Omental fat pad (tissue), 4 donors: Measurements from ENCODE around the gene GUCA1A. TPM values are rescaled to one million over a fixed set of nuclear protein-coding genes. Genes with fewer than 3 reads are reported as not detected.

Experiments
- ATAC-seq: fragments of 150-250 bp; one replicate; pipeline ENCODE4 v1.9.1; 2016; ENCODE audit warnings: mild to moderate bottlenecking, moderate library complexity; ENCODE audit not compliant: low FRiP score
- DNase-seq: peaks from one replicate; pipeline ENCODE4 v3.0.0-alpha.2; 2019; ENCODE audit warnings: low spot score
- total RNA-seq, 4 donors: library from RNA; depleted of rRNA; stranded (reverse); fragments of >200 nt; gene quantifications; one replicate each; pipeline ENCODE4 v1.1.0, GENCODE V29; 2016
- TF ChIP-seq, protein P1 (sequence below), 3 donors: fragments of 450-650 bp; IDR thresholded peaks; one replicate each; pipeline ENCODE4 v1.5.1; 2016 to 2017; ENCODE audit warnings: antibody characterized with exemption in 3 of 3, mild to moderate bottlenecking in 3 of 3, moderate library complexity in 2 of 3

GUCA1A gene
- total RNA-seq, 4 donors from 2014 or later, result not detected

DNA sequence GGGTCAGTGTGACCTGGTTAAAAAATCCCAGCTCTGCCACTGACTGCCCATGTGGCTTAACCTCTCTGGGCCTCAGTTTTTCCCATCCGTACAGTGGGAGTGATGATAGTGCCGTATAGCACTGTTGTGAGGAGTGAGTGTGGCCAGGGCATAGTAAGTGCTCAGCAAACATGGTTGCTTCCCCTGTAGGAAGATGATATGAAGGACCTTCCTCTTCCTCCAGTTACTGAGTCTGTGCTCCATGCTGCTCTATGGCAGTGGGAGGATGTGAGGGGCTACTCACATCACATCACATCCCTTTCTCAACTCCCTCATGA, 43.8 kb upstream of the GUCA1A start:
- TF ChIP-seq, protein P1, sequence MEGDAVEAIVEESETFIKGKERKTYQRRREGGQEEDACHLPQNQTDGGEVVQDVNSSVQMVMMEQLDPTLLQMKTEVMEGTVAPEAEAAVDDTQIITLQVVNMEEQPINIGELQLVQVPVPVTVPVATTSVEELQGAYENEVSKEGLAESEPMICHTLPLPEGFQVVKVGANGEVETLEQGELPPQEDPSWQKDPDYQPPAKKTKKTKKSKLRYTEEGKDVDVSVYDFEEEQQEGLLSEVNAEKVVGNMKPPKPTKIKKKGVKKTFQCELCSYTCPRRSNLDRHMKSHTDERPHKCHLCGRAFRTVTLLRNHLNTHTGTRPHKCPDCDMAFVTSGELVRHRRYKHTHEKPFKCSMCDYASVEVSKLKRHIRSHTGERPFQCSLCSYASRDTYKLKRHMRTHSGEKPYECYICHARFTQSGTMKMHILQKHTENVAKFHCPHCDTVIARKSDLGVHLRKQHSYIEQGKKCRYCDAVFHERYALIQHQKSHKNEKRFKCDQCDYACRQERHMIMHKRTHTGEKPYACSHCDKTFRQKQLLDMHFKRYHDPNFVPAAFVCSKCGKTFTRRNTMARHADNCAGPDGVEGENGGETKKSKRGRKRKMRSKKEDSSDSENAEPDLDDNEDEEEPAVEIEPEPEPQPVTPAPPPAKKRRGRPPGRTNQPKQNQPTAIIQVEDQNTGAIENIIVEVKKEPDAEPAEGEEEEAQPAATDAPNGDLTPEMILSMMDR (IDR thresholded peaks at IDR 0.05), result no peak
- ATAC-seq, result no peak

DNA sequence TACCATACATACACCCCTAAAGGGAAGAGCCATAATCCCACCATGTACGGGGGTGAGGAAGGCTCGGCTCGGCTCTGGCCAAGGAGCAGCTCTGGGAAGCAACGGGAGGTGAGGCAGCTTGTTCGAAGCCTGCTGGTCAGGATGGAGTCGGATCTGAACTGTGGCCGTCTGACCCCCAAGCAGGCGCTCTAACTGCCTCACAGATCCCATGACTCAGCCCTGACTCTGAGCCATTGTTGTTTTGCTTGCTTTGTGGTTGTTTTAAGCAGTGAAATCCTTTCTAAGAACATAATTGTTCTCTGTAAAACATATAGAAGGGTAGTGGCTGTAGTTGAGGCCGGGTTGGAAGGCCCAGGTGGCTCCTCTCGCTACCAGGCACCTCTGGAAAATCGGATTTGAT, 41.6 kb upstream of the GUCA1A start:
- no peak for DNase-seq
- TF ChIP-seq, protein P1 (IDR thresholded peaks at IDR 0.05), result no peak
- no peak for ATAC-seq

More for the DNA sequence above, 43.8 kb upstream of the GUCA1A start:
- DNase-seq, result no peak

DNA sequence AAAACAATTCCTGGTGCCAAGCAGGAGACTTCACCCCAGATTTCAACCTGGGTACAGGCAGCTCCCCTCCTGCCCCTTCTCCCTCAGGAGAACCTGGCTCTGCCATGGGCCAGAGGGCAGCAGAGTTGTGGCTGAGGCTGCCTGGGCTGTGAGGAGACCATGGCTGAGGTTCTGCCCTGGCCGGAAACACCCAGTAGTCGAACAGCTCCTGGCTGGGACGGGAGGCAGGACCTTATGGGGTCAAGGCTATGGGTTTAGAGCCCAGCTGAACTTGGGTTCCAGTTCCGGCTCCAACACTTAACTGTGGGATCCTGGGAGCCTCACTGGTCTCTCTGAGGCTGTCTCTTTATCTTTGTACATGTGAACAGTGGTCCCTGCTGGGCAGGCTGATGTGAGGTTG, 39.2 kb upstream of the GUCA1A start:
- DNase-seq (no peak), ATAC-seq (no peak)
- TF ChIP-seq, protein P1 (IDR thresholded peaks at IDR 0.05), result no peak

DNA sequence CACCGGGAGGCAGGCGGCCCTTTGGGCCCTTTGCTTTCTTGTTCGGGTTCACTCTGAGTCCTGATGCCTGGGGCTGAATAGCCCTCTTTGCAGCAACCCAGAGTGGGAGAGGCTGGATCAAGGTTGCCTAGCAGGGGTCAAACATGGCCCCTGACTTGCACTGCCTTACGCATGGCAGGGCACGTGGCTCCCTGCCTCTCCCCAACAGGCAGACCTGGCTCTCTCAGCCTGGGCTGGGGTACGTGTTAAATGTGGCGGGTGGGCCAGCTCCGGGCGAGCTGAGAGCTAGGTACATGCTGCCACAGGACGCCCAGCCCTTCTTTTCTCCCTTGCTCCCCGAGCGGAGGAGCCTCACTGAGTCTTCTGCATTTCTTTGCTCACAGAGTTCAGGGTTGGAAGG, 38.0 kb upstream of the GUCA1A start:
- DNase-seq, result no peak
- ATAC-seq, result no peak
- TF ChIP-seq, protein P1 (IDR thresholded peaks at IDR 0.05), result no peak

DNA sequence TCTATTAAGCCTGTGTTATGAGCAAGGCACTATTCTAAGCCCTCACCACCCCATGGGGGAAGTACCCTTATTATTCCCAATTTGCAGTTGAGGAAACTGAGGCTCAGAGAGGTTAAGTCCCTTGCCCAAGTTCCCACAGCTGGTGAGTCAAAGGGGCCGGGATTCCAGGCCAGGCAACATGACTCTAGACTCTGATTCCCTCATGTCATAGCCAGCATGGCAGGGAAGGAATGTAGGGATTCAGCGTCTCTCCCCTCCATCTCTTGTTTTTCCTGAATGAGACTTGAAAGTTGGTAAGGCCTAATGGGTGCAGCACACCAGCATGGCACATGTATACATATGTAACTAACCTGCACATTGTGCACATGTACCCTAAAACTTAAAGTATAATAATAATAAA, 37.4 kb upstream of the GUCA1A start:
- TF ChIP-seq, protein P1 (IDR thresholded peaks at IDR 0.05), result no peak
- no peak for ATAC-seq
- DNase-seq, result no peak

DNA sequence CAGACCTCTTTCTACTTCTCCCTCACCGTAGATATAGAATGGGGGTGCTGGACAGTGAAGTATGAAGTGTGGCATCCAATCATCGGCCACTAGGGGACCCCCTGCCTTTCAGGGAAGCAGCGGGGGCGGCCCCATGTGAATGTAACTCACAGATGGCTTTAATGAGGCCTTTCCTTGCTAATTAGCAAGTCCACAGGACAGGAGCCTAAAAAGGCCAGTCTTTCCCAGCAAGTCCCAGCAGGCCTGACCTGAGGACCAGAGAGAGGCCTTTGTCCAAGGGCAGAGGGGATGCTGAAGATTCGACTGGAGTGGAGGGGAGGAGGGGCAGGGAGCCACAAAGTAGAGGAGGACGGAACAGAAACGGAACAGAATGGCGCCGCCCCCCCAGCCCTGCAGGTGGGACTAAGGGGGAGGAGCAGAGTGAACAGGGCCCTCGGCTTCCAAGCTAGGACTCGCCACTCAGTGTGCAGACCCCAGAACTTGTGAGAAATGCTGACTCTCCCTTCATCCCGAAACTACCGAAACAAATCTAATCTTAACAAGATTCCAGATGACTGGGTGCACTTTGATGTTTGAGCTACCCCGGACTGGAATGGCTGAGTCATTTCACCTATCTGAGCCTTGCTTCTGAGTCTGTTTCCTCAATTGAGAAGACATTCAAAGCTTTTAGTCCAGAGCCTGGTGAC, 36.5 kb upstream of the GUCA1A start:
- ATAC-seq (peak; percentile 56), DNase-seq (no peak)
- TF ChIP-seq, protein P1 (IDR thresholded peaks at IDR 0.05), result no peak

DNA sequence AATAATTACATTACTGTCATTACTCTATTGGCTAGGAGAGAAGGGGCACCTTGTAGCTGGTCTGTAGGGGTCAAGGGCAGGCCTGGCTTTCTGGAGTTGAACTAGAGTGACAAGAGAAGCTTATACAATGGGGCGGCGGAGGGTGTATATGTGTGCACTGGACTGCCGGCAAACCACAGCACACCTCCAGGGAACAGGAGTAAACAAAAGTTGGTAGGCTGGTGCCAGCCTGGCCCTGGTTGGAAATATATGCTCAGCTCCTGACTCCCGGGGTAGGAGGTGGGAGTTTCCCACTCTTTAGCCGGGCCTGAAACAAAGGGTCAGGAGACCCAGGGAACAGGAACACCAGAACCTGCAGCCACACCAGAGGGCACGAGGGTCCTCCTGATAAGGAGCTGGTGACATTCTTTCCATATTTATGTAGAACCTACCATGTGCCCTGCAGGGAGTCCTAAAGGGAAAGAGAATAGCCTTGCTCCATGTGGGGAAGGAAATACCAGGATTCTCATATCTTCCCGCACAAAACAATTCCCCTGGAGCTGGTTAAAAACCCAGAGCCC, 35.9 kb upstream of the GUCA1A start:
- DNase-seq (no peak), ATAC-seq (peak; percentile 9)
- TF ChIP-seq, protein P1 (IDR thresholded peaks at IDR 0.05), result no peak
